Lower leg skin (tissue), 3 donors: ENCODE data around the gene PTCSC3.

Experiments
- POLR2A ChIP-seq, 2 donors: fragments of 450-650 bp; IDR thresholded peaks; one replicate each; pipeline ENCODE4 v1.6.1; 2016 to 2017; ENCODE audit warnings: antibody characterized with exemption in 2 of 2, mild to moderate bottlenecking in 1 of 2, moderate library complexity in 1 of 2
- TF ChIP-seq, protein P1 (sequence below), 3 donors: fragments of 450-650 bp; IDR thresholded peaks; one replicate each; pipeline ENCODE4 v1.5.1; 2016; ENCODE audit warnings: antibody characterized with exemption in 3 of 3, mild to moderate bottlenecking in 3 of 3, moderate library complexity in 2 of 3

DNA sequence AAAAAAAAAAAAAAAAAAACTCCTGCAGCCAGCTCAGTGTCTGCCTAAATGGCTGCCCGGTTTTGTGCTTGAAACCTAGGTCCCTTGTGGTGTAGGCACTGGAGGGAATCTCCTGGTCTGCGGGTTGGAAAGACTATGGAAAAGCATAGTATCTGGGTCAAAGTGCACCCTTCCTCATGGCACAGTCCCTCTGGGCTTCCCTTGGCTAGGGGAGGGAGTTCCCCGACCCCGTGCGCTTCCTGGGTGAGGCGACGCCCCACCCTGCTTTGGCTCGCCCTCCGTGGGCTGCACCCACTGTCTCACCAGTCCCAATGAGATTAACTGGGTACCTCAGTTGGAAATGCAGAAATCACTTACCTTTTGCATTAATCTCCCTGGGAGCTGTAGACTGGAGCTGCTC, 14.3 kb downstream of the PTCSC3 start:
- TF ChIP-seq, protein P1, sequence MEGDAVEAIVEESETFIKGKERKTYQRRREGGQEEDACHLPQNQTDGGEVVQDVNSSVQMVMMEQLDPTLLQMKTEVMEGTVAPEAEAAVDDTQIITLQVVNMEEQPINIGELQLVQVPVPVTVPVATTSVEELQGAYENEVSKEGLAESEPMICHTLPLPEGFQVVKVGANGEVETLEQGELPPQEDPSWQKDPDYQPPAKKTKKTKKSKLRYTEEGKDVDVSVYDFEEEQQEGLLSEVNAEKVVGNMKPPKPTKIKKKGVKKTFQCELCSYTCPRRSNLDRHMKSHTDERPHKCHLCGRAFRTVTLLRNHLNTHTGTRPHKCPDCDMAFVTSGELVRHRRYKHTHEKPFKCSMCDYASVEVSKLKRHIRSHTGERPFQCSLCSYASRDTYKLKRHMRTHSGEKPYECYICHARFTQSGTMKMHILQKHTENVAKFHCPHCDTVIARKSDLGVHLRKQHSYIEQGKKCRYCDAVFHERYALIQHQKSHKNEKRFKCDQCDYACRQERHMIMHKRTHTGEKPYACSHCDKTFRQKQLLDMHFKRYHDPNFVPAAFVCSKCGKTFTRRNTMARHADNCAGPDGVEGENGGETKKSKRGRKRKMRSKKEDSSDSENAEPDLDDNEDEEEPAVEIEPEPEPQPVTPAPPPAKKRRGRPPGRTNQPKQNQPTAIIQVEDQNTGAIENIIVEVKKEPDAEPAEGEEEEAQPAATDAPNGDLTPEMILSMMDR (IDR thresholded peaks at IDR 0.05): no peak
- no peak for TF ChIP-seq POLR2A (IDR thresholded peaks at IDR 0.05)
